ENCODE data around the gene EDEM1.
"Not testable (repeated sequence)": the region's sequence is repeated elsewhere in the genome, so short reads cannot be mapped to it uniquely, and the experiment has no call there.

Gene EDEM1

DNA sequence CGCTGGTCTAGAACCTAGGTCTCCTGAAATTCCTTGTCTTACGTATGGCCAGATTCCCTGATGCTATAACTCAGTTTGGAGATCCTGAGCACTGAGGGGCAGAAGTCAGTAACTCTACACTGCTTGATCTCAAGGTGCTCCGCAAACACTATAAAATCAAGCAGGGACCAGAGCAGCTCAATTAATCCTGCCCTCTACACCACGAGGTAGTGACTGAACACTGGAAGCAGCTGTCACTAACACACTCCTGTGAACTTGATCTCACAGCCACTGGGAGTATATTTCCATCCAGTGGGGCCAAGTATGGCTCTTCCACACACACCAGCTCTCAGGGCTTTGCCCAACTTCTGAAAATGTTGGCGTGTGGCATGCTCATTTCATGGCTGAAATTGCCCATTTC lies 51.0 kb downstream of the EDEM1 start:
- DNase-seq, result no peak

DNA sequence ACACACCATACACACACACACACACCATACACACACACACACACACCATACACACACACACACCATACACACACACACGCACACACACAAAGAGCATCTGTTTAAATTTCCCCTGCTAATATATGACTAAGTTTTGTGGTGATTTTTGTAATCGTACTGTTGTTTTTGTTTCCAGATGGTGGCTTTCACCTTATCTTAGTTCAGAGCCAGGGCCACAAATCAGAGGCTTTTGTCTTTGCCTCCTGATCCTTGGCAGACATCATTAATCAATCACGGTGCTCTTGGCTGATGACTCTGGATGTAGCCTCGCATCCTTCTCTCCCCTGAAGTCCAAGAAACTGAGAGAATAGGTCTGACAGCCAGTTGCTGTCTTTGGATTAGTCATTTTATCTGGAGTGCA lies 52.1 kb downstream of the EDEM1 start:
- peak; percentile 61 for DNase-seq

DNA sequence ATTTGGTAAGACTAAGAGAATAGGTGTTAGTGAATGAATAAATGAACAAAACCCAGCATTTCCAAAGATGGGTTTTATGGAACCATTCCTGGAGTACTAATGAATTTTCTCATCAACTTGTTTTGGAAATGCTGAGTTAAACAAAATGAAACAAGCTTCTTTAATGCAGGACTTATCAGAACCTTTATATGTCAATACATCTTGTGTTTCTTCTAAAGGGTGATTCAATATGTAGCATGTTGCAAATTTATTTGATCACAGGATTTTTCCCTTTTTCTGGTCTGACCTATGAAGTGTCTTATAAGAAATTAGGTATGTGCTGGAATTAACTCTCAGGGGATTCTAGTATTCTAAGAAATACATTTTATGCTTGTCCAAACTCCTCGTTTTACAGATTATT lies 53.2 kb downstream of the EDEM1 start:
- no peak for DNase-seq

DNA sequence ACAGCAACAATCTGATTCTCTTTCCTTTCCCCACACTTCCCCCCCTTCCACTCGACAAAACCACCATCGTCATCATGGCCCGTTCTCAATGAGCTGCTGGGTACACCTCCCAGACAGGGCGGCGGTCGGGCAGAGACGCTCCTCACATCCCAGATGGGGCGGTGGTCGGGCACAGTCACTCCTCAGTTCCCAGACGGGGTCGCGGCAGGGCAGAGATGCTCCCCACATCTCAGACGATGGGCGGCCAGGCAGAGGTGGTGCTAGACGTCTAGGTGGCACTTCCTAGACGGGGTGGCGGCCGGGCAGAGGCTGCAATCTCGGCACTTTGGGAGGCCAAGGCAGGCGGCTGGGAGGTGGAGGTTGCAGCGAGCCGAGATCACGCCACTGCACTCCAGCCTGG lies 55.3 kb downstream of the EDEM1 start:
- DNase-seq, result not testable (repeated sequence)

DNA sequence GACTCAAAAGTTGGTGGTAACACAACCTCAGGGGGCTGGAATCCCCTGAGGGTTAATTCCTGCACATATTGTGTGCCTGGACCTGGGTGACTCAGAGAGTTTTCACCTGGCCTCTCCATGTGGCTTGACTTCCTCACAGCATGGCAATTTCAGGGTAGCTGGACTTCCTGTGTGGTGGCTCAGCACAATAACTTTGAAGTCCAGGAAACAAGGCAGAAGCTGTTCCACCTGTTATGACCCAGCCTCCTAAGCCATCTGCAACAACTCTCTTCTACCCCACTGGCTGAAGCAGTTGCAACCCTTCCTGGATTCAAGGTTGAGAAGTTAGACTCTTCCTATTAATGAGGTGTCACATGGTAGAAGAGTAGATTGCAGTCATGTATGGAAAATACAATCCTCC lies 58.4 kb downstream of the EDEM1 start:
- no peak for DNase-seq

DNA sequence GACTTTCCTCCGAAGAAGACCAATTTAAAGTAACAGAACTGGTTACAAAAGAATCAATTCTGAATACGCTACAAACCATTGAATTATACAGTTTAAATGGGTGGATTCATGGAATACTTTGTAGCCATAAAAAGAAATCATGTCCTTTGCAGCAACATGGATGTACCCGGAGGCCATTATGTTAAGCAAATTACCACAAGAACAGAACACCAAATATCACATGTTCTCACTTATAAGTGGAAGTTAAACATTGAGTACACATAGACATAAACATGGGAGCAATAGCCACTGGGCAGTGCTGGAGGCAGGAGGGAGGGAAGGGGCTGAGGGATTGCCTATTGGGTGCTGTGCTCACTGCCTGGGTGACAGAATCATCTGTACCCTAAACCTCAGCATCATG lies 61.3 kb downstream of the EDEM1 start:
- DNase-seq, result no peak

DNA sequence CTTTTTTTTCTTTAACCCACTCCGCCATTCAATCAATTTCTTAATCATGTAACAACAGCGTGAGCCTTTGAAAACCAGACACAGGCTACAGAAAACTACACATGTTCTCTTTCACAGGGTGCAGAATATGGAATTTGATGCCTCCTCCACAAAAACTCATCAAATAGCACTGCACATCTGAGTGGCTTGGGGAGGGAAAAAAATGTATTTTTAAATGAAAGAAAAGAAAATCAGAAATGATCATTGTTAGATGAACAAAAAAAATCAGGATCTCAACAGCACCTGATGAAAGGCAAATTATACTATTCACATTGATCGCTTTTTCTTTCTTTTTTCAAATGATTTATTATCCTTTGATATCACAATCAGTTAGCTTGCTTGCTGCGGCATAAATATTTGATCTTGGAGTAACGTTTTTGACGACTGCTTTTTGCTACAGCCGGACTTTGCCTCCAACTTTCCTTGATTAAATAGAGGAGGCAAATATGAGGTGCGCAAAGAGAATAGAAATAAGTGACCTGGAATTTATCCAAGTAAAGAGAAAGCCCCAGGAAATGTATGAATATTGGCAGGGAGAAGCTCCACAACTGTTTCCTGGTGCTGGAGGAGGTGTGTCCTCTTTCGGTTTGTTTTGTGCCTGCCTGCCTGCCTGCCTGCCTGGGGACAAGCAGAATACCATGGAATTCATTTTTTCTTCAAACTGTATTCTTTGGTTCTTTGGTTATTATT lies 63.1 kb downstream of the EDEM1 start:
- DNase-seq, result no peak

DNA sequence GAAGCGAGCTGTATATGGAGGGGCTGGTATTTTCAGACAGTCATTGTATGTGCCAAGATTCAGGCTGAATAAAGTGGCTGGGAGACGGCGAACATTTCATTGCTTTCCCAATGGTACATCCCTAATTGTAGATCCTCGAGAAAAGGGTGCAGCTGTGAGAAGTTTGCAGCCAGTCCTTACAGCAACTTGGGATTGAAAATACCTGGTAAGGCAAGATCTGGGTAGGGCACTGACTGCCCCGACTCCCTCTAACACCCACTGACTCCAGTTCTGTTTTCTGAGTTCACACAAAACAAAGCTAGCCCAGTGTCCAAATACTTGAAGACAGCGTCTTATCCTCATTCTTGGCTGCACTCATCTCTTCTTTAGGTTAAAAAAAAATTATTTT lies 63.7 kb downstream of the EDEM1 start:
- no peak for DNase-seq

DNA sequence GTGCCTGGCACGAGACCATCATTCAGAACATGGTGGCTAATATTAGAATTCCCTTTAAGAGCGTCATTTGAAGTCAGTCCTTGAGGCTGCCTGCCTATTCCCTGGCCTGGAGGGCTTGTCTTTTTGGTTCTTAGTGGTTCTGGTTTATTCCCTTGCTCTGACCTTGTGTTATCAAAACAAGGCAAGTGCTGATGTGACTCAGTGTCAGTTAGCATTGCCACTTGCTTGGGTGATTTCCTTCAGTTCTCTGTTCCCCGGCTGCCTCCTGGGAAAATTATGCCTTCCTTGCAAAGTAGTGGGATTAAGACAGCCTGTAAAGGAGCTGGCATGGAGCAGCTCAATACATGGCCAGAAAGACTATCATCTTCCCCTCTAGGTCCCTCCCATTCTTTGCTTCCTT lies 64.6 kb downstream of the EDEM1 start:
- DNase-seq, result no peak

DNA sequence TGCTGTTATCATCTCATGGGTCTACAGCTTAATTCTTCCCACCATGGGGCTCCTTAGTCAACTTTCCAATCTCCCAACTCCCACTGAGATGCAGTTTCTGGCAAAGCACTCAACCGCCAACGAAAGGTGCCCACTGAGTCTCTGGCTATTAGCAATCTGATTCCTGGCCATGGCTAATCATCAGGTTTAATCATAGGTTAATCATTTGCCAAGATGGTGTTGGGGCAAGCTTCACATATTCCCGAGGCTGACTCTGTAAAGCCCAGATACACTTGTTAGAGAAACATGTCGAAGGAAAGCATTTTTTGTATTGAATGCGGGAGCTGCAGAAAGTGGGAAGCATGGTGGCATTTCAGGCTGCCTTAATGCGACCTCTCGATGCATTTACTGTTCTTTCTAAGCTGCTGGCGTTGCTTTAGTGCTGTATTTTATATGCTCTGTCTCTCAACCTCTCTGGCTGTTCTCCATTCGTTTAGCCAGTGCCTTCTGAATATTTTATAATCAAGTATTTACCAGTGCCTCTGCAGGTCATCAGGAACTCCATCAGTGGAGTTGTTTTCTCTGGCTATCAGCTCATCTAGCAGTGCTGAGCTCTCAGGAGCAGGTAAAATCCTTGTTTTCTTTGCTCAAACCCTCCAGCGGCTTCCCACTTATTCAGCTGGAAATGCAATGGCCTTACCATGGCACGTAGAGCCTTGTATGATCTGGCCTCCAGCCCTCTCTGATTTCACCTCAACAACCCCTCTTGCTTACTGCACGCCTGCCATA lies 67.0 kb downstream of the EDEM1 start:
- no peak for DNase-seq

DNA sequence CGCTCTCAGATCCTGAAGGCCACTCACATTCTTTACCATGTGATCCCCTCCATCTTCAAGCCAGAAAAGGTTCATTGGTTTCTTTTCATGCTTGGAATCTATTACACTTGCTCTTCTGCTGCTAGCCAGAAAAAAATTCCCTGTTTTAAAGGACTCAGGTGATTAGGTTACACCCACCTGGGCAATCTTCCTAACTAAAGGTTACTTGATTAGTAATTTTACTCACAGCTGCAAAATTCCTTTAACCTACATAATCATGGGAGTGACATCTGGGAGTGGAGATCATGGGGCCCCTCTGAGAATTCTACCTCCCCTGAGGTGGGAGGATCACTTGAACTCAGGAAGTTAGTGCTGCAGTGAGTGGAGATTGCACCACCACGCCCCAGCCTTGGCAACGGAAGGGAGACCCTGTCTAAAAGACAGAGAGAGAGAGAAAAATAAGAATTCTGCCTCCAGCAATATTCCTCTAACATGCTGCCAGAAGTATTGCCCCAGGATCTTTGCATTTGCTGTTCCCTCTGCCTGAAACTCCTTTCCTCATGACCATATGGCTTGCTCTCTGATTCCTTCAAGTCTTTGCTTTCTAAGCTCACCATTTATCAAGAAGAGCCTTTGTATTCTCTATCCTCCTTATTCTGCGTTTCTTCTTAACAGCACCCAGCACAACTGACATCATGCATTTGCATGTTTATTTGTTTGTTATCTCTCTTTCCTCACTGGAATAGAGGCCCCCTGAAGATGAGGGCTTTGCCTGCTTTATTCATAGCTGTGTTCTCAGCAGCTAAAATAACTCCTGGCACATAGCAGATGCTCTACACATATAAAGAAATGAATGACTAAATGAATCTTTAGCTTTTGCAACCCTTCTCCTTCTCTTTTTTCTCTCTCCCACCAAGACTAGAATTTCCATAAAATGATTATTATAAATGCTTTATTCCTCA lies 68.2 kb downstream of the EDEM1 start:
- DNase-seq, result no peak

DNA sequence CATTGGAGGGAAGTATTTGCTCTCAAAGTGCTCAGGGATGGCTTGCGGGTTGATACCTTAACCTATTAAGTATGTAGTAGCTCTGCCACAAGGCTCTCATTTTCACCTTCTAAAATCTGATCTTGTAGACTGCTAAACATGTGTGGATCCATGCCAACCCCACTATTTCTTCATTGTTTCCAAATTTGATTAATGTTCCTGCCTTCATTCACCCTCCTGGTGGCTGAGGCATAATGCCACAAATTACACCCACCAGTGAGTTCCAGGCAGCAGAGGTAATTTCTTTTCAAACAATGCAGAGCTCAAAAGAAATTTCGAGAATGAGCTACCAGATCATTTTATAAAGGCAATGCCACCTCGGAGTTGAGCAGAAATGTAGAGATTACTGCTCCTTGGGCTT lies 71.0 kb downstream of the EDEM1 start:
- DNase-seq, result no peak

DNA sequence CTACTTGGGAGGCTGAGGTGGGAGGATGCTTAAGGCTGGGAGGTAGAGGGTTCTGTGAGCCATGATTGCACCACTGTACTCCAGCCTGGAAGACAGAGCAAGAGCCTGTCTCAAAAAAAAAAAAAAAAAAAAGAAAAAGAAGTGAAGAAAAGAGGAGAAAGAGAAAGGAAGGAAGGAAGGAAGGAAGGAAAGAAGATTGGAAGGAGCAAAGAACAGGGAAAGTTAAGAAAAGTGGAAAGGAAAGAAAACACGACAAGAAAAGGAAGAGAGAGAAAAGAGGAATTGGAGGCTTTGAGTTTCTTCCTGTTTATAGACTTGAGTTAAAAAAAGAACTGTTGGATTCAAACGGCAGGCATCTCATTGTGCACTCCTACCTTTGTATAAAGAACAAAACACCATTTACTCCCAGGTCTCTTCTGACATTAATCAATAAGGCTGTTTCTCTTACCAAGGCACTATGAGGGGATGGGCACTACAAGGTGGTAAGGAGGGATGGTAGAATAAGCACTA lies 73.5 kb downstream of the EDEM1 start:
- DNase-seq, result no peak

DNA sequence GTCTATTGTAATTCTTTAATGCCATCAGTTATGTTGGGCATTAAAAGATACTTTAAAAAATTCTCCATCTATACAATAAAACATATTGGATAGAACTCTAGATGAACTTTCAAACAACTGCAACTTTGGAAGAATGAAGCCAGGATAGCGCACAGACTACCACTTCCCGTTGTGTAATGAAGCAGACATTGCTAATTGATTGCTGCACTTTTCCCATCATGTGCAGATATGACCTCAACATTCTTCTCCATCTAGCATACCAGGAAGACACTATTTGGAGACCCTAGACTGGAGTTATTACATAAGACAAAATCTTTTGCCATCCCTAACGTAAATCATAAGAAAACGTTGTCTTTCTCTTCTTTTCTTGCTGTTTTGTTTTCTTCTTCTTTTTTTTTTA lies 75.0 kb downstream of the EDEM1 start:
- DNase-seq, result no peak

DNA sequence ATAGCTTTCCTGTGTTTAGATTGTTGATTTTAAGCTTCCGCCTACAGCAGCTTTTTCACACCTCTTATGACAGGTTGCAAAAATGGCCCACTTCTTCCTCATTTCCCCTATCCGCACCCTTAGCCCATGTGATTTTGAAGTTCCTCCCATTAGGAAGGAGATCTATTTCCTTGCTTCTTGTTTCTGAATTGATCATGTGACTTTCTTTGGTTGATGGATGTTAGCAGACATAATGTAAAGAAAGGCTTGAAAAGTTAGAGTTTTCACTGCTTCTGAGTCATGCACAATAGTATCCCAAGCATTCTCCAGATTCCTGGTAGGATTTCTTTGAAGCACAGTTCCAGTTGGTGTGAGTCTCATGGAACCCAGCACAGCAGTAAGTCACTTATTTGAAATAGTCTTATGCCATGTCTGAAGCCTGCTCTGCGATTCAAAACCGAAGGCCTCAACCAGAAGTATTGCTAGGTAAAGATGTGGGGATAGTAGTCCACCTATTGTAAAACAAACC lies 76.6 kb downstream of the EDEM1 start:
- DNase-seq, result no peak

DNA sequence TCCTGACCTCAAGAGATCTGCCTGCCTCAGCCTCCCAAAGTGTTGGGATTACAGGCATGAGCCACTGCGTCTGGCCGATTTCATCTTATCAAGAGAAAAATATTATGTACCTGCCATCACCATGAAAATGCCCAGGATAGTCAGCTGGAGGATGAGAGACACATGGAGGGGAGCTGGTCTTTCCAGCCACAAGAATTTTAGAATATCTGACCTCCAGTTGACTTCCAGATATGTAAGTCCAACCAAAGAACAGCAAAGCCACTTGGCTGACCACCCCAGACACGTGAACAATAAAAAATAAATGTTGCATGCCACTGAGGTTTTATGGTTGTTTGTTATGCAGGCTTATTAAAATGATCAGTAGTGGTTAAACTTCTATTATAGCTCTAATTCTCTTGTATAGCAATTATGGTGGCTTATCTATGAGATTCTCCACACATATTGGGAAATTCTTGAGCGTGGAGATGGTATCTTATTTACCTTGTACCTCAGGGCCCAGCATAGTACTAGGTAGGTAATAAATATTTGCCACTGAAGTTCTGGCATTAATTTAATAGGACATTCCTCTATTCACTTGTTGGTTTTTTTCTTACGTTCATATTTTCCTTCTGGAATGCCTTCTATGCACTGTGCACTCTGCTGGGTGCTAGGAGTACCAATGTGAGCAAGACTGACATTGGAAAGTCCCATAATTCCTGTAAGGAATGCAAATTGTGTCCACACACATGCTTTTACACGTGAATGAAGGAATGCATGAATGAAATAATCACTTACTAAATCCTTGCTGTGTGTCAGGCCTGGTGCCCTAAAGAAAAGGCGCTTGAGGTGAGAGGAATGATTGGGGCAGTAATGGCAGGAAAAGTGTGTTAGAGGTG lies 77.6 kb downstream of the EDEM1 start:
- no peak for DNase-seq

DNA sequence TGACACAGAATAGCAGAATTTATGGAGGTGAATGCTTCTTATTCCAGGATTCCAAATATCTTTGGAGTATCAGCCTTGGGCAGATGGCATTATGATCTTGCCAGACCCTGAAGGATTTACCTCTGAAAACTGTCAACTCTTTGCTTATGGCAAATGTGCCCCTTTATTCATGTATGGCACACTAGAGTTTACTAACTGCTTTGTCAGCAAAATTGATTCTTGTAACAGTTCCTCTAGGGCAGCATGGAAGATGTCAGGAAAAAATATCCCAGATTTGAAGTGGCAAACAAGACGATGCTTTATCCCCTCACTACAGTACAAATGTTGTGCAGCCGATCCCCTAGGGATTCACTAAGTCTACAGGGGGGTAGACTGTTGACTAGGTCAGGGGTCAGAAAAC lies 79.7 kb downstream of the EDEM1 start:
- no peak for DNase-seq

DNA sequence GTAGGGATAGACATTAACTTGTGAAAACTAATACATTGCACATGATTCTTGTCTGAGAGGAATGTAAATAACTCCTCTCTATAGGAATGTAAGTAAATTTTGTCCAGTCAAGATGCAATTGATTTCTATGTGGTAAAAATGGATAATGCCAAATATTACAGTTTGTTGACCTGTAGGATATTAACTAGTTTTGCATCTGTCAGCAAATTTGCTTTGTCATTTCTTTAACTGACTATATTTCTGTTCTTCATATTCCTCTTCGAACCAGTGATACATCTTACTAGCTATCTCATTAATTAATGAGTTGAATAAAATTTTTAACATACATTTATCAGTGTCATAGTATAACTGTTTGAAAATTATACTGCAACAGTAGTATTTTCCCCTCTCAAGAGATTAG lies 80.4 kb downstream of the EDEM1 start:
- no peak for DNase-seq
